PC-3 (cell line): ENCODE measurements around the gene RRP9. TPM values are rescaled to one million over a fixed set of nuclear protein-coding genes. Genes with fewer than 3 reads are reported as not detected.

Source experiments
- ATAC-seq: fragments of 200-7000 bp; cut with Tn5 transposase; 2 replicates; pipeline ENCODE4 v1.9.1; 2020; ENCODE audit warnings: mild to moderate bottlenecking, moderate library complexity
- BruUV-seq: library from RNA; stranded (reverse); fragments of 400-500 nt; replicated peaks from 2 replicates; lab custom pipeline; 2021; lab: Mats Ljungman, UMichigan
- CTCF ChIA-PET: fragments of 300-600 bp; sonication (Branson Sonifier 250); formaldehyde crosslinking; loops from one replicate; lab custom pipeline; 2022; ENCODE audit warnings: antibody characterized with exemption; lab: Charles Lee
- POLR2A ChIA-PET: fragments of 300-600 bp; sonication (Branson Sonifier 250); formaldehyde crosslinking; loops from one replicate; lab custom pipeline; 2022; ENCODE audit warnings: antibody characterized with exemption; ENCODE audit not compliant: unreplicated experiment; lab: Charles Lee
- DNase-seq: peaks from one replicate; pipeline ENCODE4 v3.0.0-alpha.2; 2015
- H2AFZ ChIP-seq: fragments of 300-600 bp; sonication (generic); 2 replicates; pipeline ENCODE4 v1.6.0; 2016; ENCODE audit warnings: antibody characterized with exemption, low read length
- H3F3A ChIP-seq: fragments of 300-600 bp; sonication (generic); one replicate; pipeline ENCODE4 v1.6.0; 2017; ENCODE audit warnings: antibody characterized with exemption, low read length, control low read depth, mild to moderate bottlenecking; ENCODE audit not compliant: unreplicated experiment
- H3K27ac ChIP-seq: fragments of 300-600 bp; sonication (generic); 2 replicates; pipeline ENCODE4 v1.5.1; 2016; ENCODE audit warnings: mild to moderate bottlenecking, low read length
- H3K27me3 ChIP-seq: fragments of 300-600 bp; sonication (generic); 2 replicates; pipeline ENCODE4 v1.6.1; 2016; ENCODE audit warnings: low read length, mixed read lengths
- H3K36me3 ChIP-seq: fragments of 300-600 bp; sonication (generic); 2 replicates; pipeline ENCODE4 v1.6.1; 2016; ENCODE audit warnings: low read depth, mixed run types, low read length, mixed read lengths
- H3K4me1 ChIP-seq: fragments of 300-600 bp; sonication (generic); 2 replicates; pipeline ENCODE4 v1.5.1; 2016; ENCODE audit warnings: low read length; ENCODE audit not compliant: insufficient read depth
- H3K4me2 ChIP-seq: fragments of 300-600 bp; sonication (generic); 2 replicates; pipeline ENCODE4 v1.6.0; 2016; ENCODE audit warnings: low read length
- H3K4me3 ChIP-seq: fragments of 300-600 bp; sonication (generic); 2 replicates; pipeline ENCODE4 v1.5.1; 2016; ENCODE audit warnings: mild to moderate bottlenecking, low read length, mixed read lengths
- H3K79me2 ChIP-seq: fragments of 300-600 bp; sonication (generic); 2 replicates; pipeline ENCODE4 v1.6.1; 2017; ENCODE audit warnings: low read length, mixed read lengths
- H3K9ac ChIP-seq: fragments of 300-600 bp; sonication (generic); 2 replicates; pipeline ENCODE4 v1.6.0; 2016; ENCODE audit warnings: mild to moderate bottlenecking, low read length
- H3K9me2 ChIP-seq: fragments of 300-600 bp; sonication (generic); replicated peaks from 2 replicates; pipeline ENCODE4 v1.6.1; 2016; ENCODE audit warnings: mixed run types, low read length, mixed read lengths
- H3K9me3 ChIP-seq: fragments of 300-600 bp; sonication (generic); 2 replicates; pipeline ENCODE4 v1.6.1; 2016; ENCODE audit warnings: low read length, mixed read lengths
- H4K20me1 ChIP-seq: fragments of 300-600 bp; sonication (generic); 2 replicates; pipeline ENCODE4 v1.6.1; 2016; ENCODE audit warnings: low read length, mixed read lengths
- EZH2 ChIP-seq: fragments of 300-600 bp; sonication (generic); IDR thresholded peaks from one replicate; pipeline ENCODE4 v1.6.1; 2017; ENCODE audit warnings: antibody characterized with exemption, mild to moderate bottlenecking, low read length; ENCODE audit not compliant: unreplicated experiment
- EZH2phosphoT487 ChIP-seq: fragments of 300-600 bp; sonication (generic); IDR thresholded peaks from 2 replicates; pipeline ENCODE4 v1.6.1; 2018; ENCODE audit warnings: mild to moderate bottlenecking, antibody characterized with exemption, low read length, borderline replicate concordance
- intact Hi-C: fragments of 100-400 bp; cut with micrococcal nuclease; formaldehyde crosslinking; loops from 2 replicates; pipeline ENCODE4 v1.9.0; 2023
- total RNA-seq: library from RNA; depleted of rRNA; stranded (reverse); fragments of >200 nt; gene quantifications from 2 replicates; pipeline ENCODE4 v1.2.3, GENCODE V29; 2014
- TF ChIP-seq, protein P1 (sequence below): fragments of 300-600 bp; sonication (generic); conservative IDR thresholded peaks from 2 replicates; pipeline ENCODE4 v1.5.1; 2017; ENCODE audit warnings: antibody characterized with exemption, low read depth, mild to moderate bottlenecking, low read length

The RRP9 gene
- total RNA-seq, 1 experiment from 2014 or later: 95.0 TPM

DNA sequence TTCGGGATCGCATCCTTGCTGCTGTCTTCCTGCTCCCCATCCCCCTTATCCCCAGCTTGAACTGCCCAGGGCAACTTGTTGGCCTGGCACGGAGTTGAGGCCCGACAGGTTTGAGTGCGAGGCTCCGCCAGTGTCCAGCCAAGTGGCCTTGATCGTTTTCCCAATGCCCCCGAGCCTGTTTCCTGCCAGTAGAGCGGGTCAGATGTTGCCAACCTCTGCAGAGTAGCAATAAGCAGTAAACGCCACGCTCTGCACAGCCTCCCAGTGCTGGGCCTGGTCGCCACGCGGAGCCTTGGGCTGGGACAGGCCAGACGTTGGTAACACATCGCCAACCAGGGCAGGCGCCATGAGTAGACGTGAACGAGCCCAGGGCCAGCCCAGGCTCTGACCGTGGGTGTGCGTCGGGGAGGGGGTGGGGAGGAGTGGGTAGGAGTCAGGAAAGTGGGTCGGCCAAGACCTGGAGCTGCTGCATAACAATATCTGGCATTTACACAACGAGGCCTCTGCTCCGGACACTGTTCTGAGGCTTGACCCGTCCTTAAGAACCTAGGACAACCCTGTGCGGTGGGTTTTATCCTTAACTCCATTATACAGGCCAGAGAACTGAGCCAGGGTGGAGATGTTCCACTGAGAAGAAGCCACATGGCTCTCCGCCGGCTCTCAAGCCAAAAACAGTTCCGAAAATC is 32.7 kb upstream of the RRP9 start:
- peaks cover 23% of the 10 kb centered on the region for H3K4me1 ChIP-seq
- POLR2A ChIA-PET: interaction anchor here (0.6 to 1.3 kb wide), 2 partner anchors 8 to 22 kb away, joined by 5 to 10 read pairs; partner anchors contain the start of gene ACY1

GRCh38 chr3:51971350-51971749 is 29.6 kb upstream of the RRP9 start:
- H3K27ac ChIP-seq: no peak overlapping the region
- H3K9me3 ChIP-seq: no peaks in the 10 kb centered on the region
- ATAC-seq (no peak), DNase-seq (no peak)
- intact Hi-C loops: no loop called here
- BruUV-seq: no TSS peak
- H3K27me3 ChIP-seq: no peaks in the 10 kb centered on the region
- no peak overlapping the region for H3K4me3 ChIP-seq
- H3K4me1 ChIP-seq: peaks cover 34% of the 10 kb centered on the region
- H2AFZ ChIP-seq: no peak overlapping the region
- POLR2A ChIA-PET: no interaction called here
- TF ChIP-seq, protein P1, sequence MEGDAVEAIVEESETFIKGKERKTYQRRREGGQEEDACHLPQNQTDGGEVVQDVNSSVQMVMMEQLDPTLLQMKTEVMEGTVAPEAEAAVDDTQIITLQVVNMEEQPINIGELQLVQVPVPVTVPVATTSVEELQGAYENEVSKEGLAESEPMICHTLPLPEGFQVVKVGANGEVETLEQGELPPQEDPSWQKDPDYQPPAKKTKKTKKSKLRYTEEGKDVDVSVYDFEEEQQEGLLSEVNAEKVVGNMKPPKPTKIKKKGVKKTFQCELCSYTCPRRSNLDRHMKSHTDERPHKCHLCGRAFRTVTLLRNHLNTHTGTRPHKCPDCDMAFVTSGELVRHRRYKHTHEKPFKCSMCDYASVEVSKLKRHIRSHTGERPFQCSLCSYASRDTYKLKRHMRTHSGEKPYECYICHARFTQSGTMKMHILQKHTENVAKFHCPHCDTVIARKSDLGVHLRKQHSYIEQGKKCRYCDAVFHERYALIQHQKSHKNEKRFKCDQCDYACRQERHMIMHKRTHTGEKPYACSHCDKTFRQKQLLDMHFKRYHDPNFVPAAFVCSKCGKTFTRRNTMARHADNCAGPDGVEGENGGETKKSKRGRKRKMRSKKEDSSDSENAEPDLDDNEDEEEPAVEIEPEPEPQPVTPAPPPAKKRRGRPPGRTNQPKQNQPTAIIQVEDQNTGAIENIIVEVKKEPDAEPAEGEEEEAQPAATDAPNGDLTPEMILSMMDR: no peak
- TF ChIP-seq EZH2 (no peak), EZH2phosphoT487 (no peak)
- H3K9ac ChIP-seq: no peak overlapping the region
- H3K79me2 ChIP-seq: peaks cover 36% of the 10 kb centered on the region
- H3F3A ChIP-seq: no peaks in the 10 kb centered on the region
- H3K36me3 ChIP-seq: no peaks in the 10 kb centered on the region
- H4K20me1 ChIP-seq: no peaks in the 10 kb centered on the region
- no peak overlapping the region for H3K4me2 ChIP-seq
- no peaks in the 10 kb centered on the region for H3K9me2 ChIP-seq
- CTCF ChIA-PET: no interaction called here

More for the DNA sequence above, 32.7 kb upstream of the RRP9 start:
- TF ChIP-seq, protein P1: peak; percentile 7; the same call in 1 of the 2 replicates
- no peak for TF ChIP-seq EZH2phosphoT487
- TF ChIP-seq EZH2: no peak
- peak overlapping the region; percentile 95 for H3K9ac ChIP-seq
- intact Hi-C loops: loop anchor here (1.0 to 2.0 kb wide), 2 partner anchors 24 to 32 kb away; partner anchors contain the start of gene PARP3
- H3K4me2 ChIP-seq: peak overlapping the region; percentile 100
- ATAC-seq (peak; percentile 18), DNase-seq (no peak)
- no peaks in the 10 kb centered on the region for H3F3A ChIP-seq
- peak overlapping the region; percentile 99 for H2AFZ ChIP-seq
- H3K4me3 ChIP-seq: peak overlapping the region; percentile 99
- BruUV-seq: no TSS peak
- H3K79me2 ChIP-seq: peaks cover 33% of the 10 kb centered on the region
- H3K9me3 ChIP-seq: no peaks in the 10 kb centered on the region
- peak overlapping the region; percentile 32 for H3K27ac ChIP-seq
- no peaks in the 10 kb centered on the region for H3K9me2 ChIP-seq
- no peaks in the 10 kb centered on the region for H3K27me3 ChIP-seq
- no peaks in the 10 kb centered on the region for H4K20me1 ChIP-seq
- no peaks in the 10 kb centered on the region for H3K36me3 ChIP-seq
- CTCF ChIA-PET: interaction anchor here (0.8 to 2.5 kb wide), 4 partner anchors 8 to 32 kb away, joined by 3 to 46 read pairs (median 7); partner anchors contain the start of genes ACY1, PARP3, RPL29 and RRP9
